Prostate gland (tissue), 2 donors: ENCODE results near the gene PRPF18.

Experiments
- CTCF ChIP-seq, 4 experiments: fragments of 200-600 bp in 2 of 4; fragments of 450-650 bp in 2 of 4; sonication (generic) in 2 of 4; IDR thresholded peaks; 1 replicate in 3 of 4; 2 replicates in 1 of 4; pipeline ENCODE4 v1.5.1; 2016 to 2019; ENCODE audit warnings: antibody characterized with exemption in 4 of 4, mild to moderate bottlenecking in 2 of 4, moderate library complexity in 2 of 4
- POLR2AphosphoS5 ChIP-seq: sonication (generic); formaldehyde crosslinking; IDR thresholded peaks from one replicate; pipeline ENCODE4 v1.6.1; 2017; ENCODE audit warnings: antibody characterized with exemption

GRCh38 chr10:13542533-13542932 is 44.2 kb upstream of the PRPF18 start:
- TF ChIP-seq CTCF (IDR thresholded peaks at IDR 0.05) (no peak), POLR2AphosphoS5 (no peak)
